Neuronal stem cell (in vitro differentiated cells): ENCODE measurements around the gene TAS1R3.
A peak's percentile ranks its signal among the peaks of the same experiment; 100 is the strongest.

Experiments used
- DNase-seq: peaks from one replicate; pipeline ENCODE4 v3.0.0-alpha.2; 2013; ENCODE audit warnings: low spot score
- H2AFZ ChIP-seq: one replicate; pipeline ENCODE4 v1.6.1; 2013; ENCODE audit warnings: mild to moderate bottlenecking, low read length, inconsistent platforms
- H2AK5ac ChIP-seq: 2 replicates; pipeline ENCODE4 v1.6.1; 2013; ENCODE audit warnings: low read depth, mild to moderate bottlenecking, inconsistent platforms, low read length, moderate library complexity, mixed read lengths
- H2BK120ac ChIP-seq: 2 replicates; pipeline ENCODE4 v1.6.1; 2013; ENCODE audit warnings: low read depth, mild to moderate bottlenecking, inconsistent platforms, low read length, moderate library complexity, mixed read lengths
- H2BK12ac ChIP-seq: one replicate; pipeline ENCODE4 v1.6.1; 2013; ENCODE audit warnings: low read length, inconsistent platforms
- H2BK15ac ChIP-seq: 2 replicates; pipeline ENCODE4 v1.6.1; 2013; ENCODE audit warnings: mild to moderate bottlenecking, low read length, inconsistent platforms, mixed read lengths
- H2BK5ac ChIP-seq: one replicate; pipeline ENCODE4 v1.6.1; 2013; ENCODE audit warnings: inconsistent platforms, mild to moderate bottlenecking, low read length, moderate library complexity
- H3K14ac ChIP-seq: one replicate; pipeline ENCODE4 v1.6.1; 2013; ENCODE audit warnings: low read length, inconsistent platforms
- H3K18ac ChIP-seq: 2 replicates; pipeline ENCODE4 v1.6.1; 2013; ENCODE audit warnings: low read length, inconsistent platforms
- H3K23ac ChIP-seq: 2 replicates; pipeline ENCODE4 v1.6.1; 2013; ENCODE audit warnings: low read depth, mild to moderate bottlenecking, mixed read lengths, low read length, inconsistent platforms; ENCODE audit not compliant: poor library complexity
- H3K27ac ChIP-seq: replicated peaks from 3 replicates; pipeline ENCODE4 v1.5.1; 2013; ENCODE audit warnings: low read length, inconsistent platforms
- H3K27me3 ChIP-seq, 3 experiments: 2 replicates each; pipeline ENCODE4 v1.6.1; 2013; ENCODE audit warnings: low read length in 3 of 3, mild to moderate bottlenecking in 2 of 3, inconsistent platforms in 1 of 3, low read depth in 1 of 3, mixed read lengths in 1 of 3, moderate library complexity in 1 of 3; ENCODE audit not compliant: control insufficient read depth in 3 of 3, insufficient read depth in 3 of 3
- H3K36me3 ChIP-seq, 2 donors: replicated peaks in 1 of 2; 2 replicates each; pipeline ENCODE4 v1.6.1; 2013; ENCODE audit warnings: low read length in 2 of 2; ENCODE audit not compliant: control insufficient read depth in 2 of 2, insufficient read depth in 2 of 2
- H3K4ac ChIP-seq: 2 replicates; pipeline ENCODE4 v1.6.1; 2013; ENCODE audit warnings: inconsistent platforms, mild to moderate bottlenecking, low read length, moderate library complexity
- H3K4me1 ChIP-seq, 2 donors: 1 replicate in 1 of 2; 2 replicates in 1 of 2; pipeline ENCODE4 v1.6.1; 2013; ENCODE audit warnings: low read length in 2 of 2, low read depth in 1 of 2; ENCODE audit not compliant: control insufficient read depth in 2 of 2, insufficient read depth in 1 of 2
- H3K4me2 ChIP-seq: one replicate; pipeline ENCODE4 v1.6.1; 2013; ENCODE audit warnings: mild to moderate bottlenecking, low read length, inconsistent platforms; ENCODE audit not compliant: insufficient read depth, poor library complexity, severe bottlenecking
- H3K4me3 ChIP-seq, 2 donors: 2 replicates each; pipeline ENCODE4 v1.5.1; 2013; ENCODE audit warnings: low read length in 2 of 2, mild to moderate bottlenecking in 2 of 2, inconsistent platforms in 1 of 2, moderate library complexity in 1 of 2
- H3K79me1 ChIP-seq: one replicate; pipeline ENCODE4 v1.6.1; 2013; ENCODE audit warnings: low read depth, mild to moderate bottlenecking, inconsistent platforms, low read length, moderate library complexity
- H3K9ac ChIP-seq: one replicate; pipeline ENCODE4 v1.6.1; 2013; ENCODE audit warnings: mild to moderate bottlenecking, low read depth, low read length, inconsistent platforms; ENCODE audit not compliant: poor library complexity
- H3K9me3 ChIP-seq, 2 donors: replicated peaks in 1 of 2; 2 replicates each; pipeline versions ENCODE3 to v1.6.1; 2013; ENCODE audit warnings: low read length in 2 of 2, mild to moderate bottlenecking in 2 of 2, inconsistent platforms in 1 of 2, low read depth in 1 of 2, mixed read lengths in 1 of 2, moderate library complexity in 1 of 2; ENCODE audit not compliant: control insufficient read depth in 2 of 2, insufficient read depth in 1 of 2
- H4K8ac ChIP-seq: one replicate; pipeline ENCODE4 v1.6.1; 2013; ENCODE audit warnings: low read depth, mild to moderate bottlenecking, inconsistent platforms, low read length, moderate library complexity
- H4K91ac ChIP-seq: one replicate; pipeline ENCODE4 v1.6.1; 2013; ENCODE audit warnings: low read length, low read depth, mild to moderate bottlenecking, inconsistent platforms; ENCODE audit not compliant: poor library complexity
- WGBS, 2 donors: extraction: QIAGEN DNeasy Blood & Tissue Kit; methylation state at CpG; one replicate each; pipeline ENCODE4 v1.1.7; 2013; ENCODE audit warnings: missing lambda C conversion rate in 2 of 2, mixed read lengths in 1 of 2; ENCODE audit not compliant: insufficient read length in 2 of 2, insufficient replicate concordance in 1 of 2; ENCODE audit errors: extremely low coverage in 2 of 2; 5-methylcytosine and 5-hydroxymethylcytosine counted together

Gene TAS1R3

GRCh38 chr1:1342584-1343115 lies 11.6 kb downstream of the TAS1R3 start:
- H3K9ac ChIP-seq: no peak overlapping the region

DNA sequence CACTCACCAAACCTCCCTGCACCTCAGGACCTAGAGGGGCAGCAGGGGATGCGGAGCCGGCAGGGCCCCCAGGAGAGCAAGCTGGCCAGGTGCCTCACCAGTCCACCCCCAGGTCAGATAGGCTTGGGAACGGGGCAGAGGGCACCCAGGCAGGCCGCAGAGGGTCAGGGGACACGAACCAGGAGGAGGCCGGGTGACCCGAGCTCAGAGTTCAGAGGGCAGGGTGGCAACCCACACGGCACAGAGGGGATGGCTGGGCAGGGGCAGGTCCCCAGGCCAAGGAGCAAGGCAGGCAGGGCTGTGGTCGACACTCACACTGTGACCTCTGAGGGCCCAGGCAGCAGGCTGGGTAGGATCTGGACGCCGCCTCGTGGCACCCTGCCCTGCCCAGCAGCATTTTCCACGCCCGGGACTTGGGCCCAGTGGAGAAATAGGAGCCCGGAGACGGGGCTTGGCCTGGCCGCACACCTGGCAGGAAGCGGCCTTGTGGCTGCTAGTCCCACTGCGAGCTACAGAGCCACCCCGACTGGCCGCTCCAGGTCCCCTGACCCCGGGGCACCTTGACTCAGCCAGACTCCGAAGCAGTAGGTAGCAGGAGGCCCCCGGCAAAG lies 12.8 kb downstream of the TAS1R3 start:
- H2BK15ac ChIP-seq: no peak overlapping the region
- H3K27me3 ChIP-seq: no peaks in the 10 kb centered on the region

More at GRCh38 chr1:1342584-1343115, 11.6 kb downstream of the TAS1R3 start:
- Histone ChIP-seq H2BK120ac (no peak overlapping the region), H3K4me1 (peaks cover 5 to 7% of the 10 kb centered on the region in 2 donors), H2BK15ac (no peak overlapping the region), H3K9me3 (peaks cover 0 to 9% of the 10 kb centered on the region in 2 donors), H3K4me3 (no peak overlapping the region), H3K27me3 (no peaks in the 10 kb centered on the region), H3K4ac (no peak overlapping the region), H2AFZ (no peak overlapping the region), H2AK5ac (no peak overlapping the region), H3K79me1 (peaks cover 32% of the 10 kb centered on the region), H2BK12ac (no peak overlapping the region), H3K36me3 (peaks cover 23 to 38% of the 10 kb centered on the region in 2 donors), H3K14ac (no peak overlapping the region), H3K18ac (no peak overlapping the region), H2BK5ac (no peak overlapping the region), H3K23ac (no peak overlapping the region), H4K8ac (no peak overlapping the region), H4K91ac (no peak overlapping the region), H3K4me2 (no peak overlapping the region), H3K27ac (no peak overlapping the region)
- no CpG with 5 or more reads among the region's 18 CpGs for WGBS, 2 donors
- DNase-seq: no peak

DNA sequence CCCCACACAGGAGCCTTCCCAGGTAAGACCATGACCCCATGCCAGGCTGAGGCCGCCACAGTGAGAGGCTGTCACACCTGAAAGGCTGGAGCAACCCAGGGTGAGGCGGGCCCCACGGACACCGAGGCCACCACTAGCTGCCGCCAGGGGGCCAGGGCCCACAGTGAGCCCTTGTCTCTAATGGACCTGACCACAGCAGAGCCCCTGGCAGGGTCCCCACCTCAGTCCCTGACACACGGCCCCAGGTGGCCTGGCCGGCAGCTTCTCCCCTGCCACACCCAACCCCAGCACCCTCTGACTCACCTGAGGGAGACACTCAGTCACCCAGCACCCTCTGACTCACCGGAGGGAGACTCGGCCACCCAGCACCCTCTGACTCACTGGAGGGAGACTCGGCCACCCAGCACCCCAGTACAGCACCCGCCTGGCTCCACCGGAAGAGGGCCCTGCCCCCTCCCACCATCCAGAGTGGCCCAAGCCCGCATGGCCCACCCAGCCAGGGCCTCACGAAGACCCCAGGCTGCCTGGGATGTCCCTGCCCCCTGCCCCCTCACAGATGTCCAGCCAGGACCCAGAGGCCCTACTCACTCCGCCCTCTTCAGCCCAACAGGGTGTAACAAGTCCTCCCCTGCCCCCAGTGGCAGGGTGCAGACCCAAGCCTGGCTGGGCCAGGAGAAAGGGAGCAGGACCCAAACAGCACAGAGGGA lies 13.7 kb downstream of the TAS1R3 start:
- Histone ChIP-seq H3K9me3 (peaks cover 0 to 9% of the 10 kb centered on the region in 2 donors), H4K8ac (no peak overlapping the region), H3K4me2 (no peak overlapping the region), H3K4ac (no peak overlapping the region), H2BK5ac (peak overlapping the region; percentile 39), H3K9ac (peak overlapping the region; percentile 70), H3K36me3 (peaks cover 15 to 23% of the 10 kb centered on the region in 2 donors), H2BK15ac (no peak overlapping the region), H3K18ac (no peak overlapping the region), H2BK12ac (no peak overlapping the region), H4K91ac (no peak overlapping the region), H2AK5ac (no peak overlapping the region), H3K4me3 (no peak overlapping the region), H2BK120ac (no peak overlapping the region), H3K79me1 (peaks cover 40% of the 10 kb centered on the region), H3K14ac (no peak overlapping the region), H3K27me3 (no peaks in the 10 kb centered on the region), H3K23ac (peak overlapping the region; percentile 73), H2AFZ (no peak overlapping the region), H3K27ac (no peak overlapping the region), H3K4me1 (peaks cover 13 to 15% of the 10 kb centered on the region in 2 donors)
- DNase-seq: no peak
- WGBS, 2 donors: no CpG with 5 or more reads among the region's 15 CpGs

More for the DNA sequence above, 12.8 kb downstream of the TAS1R3 start:
- Histone ChIP-seq H2BK120ac (no peak overlapping the region), H3K9me3 (peaks cover 0 to 9% of the 10 kb centered on the region in 2 donors), H3K4me2 (no peak overlapping the region), H3K79me1 (peaks cover 40% of the 10 kb centered on the region), H3K4me3 (no peak overlapping the region), H3K18ac (no peak overlapping the region), H4K8ac (no peak overlapping the region), H2BK12ac (peak overlapping the region; percentile 63), H3K4me1 (peaks cover 13 to 15% of the 10 kb centered on the region in 2 donors), H3K4ac (no peak overlapping the region), H3K9ac (peak overlapping the region; percentile 70), H3K36me3 (peaks cover 18 to 30% of the 10 kb centered on the region in 2 donors), H2AFZ (no peak overlapping the region), H3K27ac (no peak overlapping the region), H2BK5ac (no peak overlapping the region), H3K14ac (no peak overlapping the region), H3K23ac (peak overlapping the region; percentile 73), H4K91ac (no peak overlapping the region), H2AK5ac (no peak overlapping the region)
- WGBS, 2 donors: no CpG with 5 or more reads among the region's 24 CpGs
- DNase-seq: no peak

- DNase-seq: no peak
- no peak overlapping the region for H3K4me3 ChIP-seq
- H3K27ac ChIP-seq: no peak overlapping the region
- H2AFZ ChIP-seq: no peak overlapping the region
- peaks cover 13 to 15% of the 10 kb centered on the region in 2 donors for H3K4me1 ChIP-seq
- no CpG with 5 or more reads among the region's 16 CpGs for WGBS, 2 donors
- peak overlapping the region; percentile 73 for H3K23ac ChIP-seq
- no peaks in the 10 kb centered on the region for H3K27me3 ChIP-seq
- H3K4me2 ChIP-seq: no peak overlapping the region
- no peak overlapping the region for H2BK5ac ChIP-seq
- H3K36me3 ChIP-seq: peaks cover 11 to 17% of the 10 kb centered on the region in 2 donors
- peaks cover 0 to 9% of the 10 kb centered on the region in 2 donors for H3K9me3 ChIP-seq
- no peak overlapping the region for H3K18ac ChIP-seq
- no peak overlapping the region for H2BK15ac ChIP-seq
- H3K9ac ChIP-seq: no peak overlapping the region
- no peak overlapping the region for H4K91ac ChIP-seq
- H3K79me1 ChIP-seq: peaks cover 37% of the 10 kb centered on the region
- H2BK120ac ChIP-seq: no peak overlapping the region
- no peak overlapping the region for H3K4ac ChIP-seq
- no peak overlapping the region for H3K14ac ChIP-seq
- H2BK12ac ChIP-seq: no peak overlapping the region
- H4K8ac ChIP-seq: no peak overlapping the region
- H2AK5ac ChIP-seq: peak overlapping the region; percentile 5
These were observed 14.3 kb downstream of the TAS1R3 start for GRCh38 chr1:1345384-1345783.
